PC-3 (cell line): ENCODE measurements around the gene PLCB2.

Source experiments
- EZH2 ChIP-seq: fragments of 300-600 bp; sonication (generic); IDR thresholded peaks from one replicate; pipeline ENCODE4 v1.6.1; 2017; ENCODE audit warnings: antibody characterized with exemption, mild to moderate bottlenecking, low read length; ENCODE audit not compliant: unreplicated experiment
- TF ChIP-seq, protein P1 (sequence below): fragments of 300-600 bp; sonication (generic); conservative IDR thresholded peaks from 2 replicates; pipeline ENCODE4 v1.5.1; 2017; ENCODE audit warnings: antibody characterized with exemption, low read depth, mild to moderate bottlenecking, low read length

DNA sequence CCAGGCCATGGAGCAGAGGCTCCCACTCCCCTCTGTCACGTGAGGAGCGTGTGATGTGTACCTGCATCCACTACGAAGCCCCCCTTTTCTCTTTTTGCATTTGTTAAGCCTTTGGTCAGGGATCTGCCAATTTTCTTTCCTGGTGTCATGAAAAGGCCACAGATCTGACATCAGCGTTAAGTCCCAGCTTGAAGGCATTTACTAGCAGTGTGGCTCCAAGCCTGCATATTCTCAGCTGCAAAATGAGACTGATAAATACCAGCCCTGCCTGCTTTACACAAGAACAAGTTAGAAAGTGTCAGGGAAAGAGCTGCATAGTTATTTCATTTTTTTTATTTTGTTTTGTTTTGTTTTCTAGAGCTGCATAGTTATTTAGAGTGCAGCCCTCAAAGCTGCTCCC lies 22.6 kb downstream of the PLCB2 start:
- TF ChIP-seq, protein P1, sequence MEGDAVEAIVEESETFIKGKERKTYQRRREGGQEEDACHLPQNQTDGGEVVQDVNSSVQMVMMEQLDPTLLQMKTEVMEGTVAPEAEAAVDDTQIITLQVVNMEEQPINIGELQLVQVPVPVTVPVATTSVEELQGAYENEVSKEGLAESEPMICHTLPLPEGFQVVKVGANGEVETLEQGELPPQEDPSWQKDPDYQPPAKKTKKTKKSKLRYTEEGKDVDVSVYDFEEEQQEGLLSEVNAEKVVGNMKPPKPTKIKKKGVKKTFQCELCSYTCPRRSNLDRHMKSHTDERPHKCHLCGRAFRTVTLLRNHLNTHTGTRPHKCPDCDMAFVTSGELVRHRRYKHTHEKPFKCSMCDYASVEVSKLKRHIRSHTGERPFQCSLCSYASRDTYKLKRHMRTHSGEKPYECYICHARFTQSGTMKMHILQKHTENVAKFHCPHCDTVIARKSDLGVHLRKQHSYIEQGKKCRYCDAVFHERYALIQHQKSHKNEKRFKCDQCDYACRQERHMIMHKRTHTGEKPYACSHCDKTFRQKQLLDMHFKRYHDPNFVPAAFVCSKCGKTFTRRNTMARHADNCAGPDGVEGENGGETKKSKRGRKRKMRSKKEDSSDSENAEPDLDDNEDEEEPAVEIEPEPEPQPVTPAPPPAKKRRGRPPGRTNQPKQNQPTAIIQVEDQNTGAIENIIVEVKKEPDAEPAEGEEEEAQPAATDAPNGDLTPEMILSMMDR, result no peak
- TF ChIP-seq EZH2, result no peak
